ENCODE data around the gene LRRC23.

LRRC23 gene

GRCh38 chr12:6959805-6960592 lies 55.4 kb downstream of the LRRC23 start:
- DNase-seq, result no peak

- DNase-seq, result peak; percentile 63
Observed at GRCh38 chr12:6960593-6961277, 56.1 kb downstream of the LRRC23 start.

- peak; percentile 87 for DNase-seq
Observed at GRCh38 chr12:6961278-6961694, 56.7 kb downstream of the LRRC23 start.

- peak; percentile 86 for DNase-seq
Observed at GRCh38 chr12:6961695-6962284, 57.2 kb downstream of the LRRC23 start.

GRCh38 chr12:6962285-6963015 lies 57.8 kb downstream of the LRRC23 start:
- no peak for DNase-seq

- no peak for DNase-seq
Observed at GRCh38 chr12:6963016-6963731, 58.6 kb downstream of the LRRC23 start.

All from MV-4-11 (cell line).